Measurements from ENCODE around the gene ZSCAN1.

Gene ZSCAN1

GRCh38 chr19:58040751-58041525 lies 7.1 kb downstream of the ZSCAN1 start:
- no peak for DNase-seq

GRCh38 chr19:58042495-58043340 lies 8.9 kb downstream of the ZSCAN1 start:
- DNase-seq, result no peak

GRCh38 chr19:58044391-58044790 lies 10.6 kb downstream of the ZSCAN1 start:
- DNase-seq, result no peak

- DNase-seq, result no peak
Measured at GRCh38 chr19:58044886-58045285, 11.1 kb downstream of the ZSCAN1 start.

- DNase-seq, result no peak
Measured at GRCh38 chr19:58045411-58046050, 11.7 kb downstream of the ZSCAN1 start.

- no peak for DNase-seq
Measured at GRCh38 chr19:58046856-58047255, 13.0 kb downstream of the ZSCAN1 start.

GRCh38 chr19:58047672-58048071 lies 13.8 kb downstream of the ZSCAN1 start:
- no peak for DNase-seq

GRCh38 chr19:58052256-58052655 lies 18.4 kb downstream of the ZSCAN1 start:
- no peak for DNase-seq

GRCh38 chr19:58053480-58054156 lies 19.8 kb downstream of the ZSCAN1 start:
- DNase-seq, result no peak

- DNase-seq, result no peak
Measured at GRCh38 chr19:58054901-58055874, 21.4 kb downstream of the ZSCAN1 start.

- no peak for DNase-seq
Measured at GRCh38 chr19:58056261-58056660, 22.4 kb downstream of the ZSCAN1 start.

GRCh38 chr19:58056861-58057260 lies 23.0 kb downstream of the ZSCAN1 start:
- no peak for DNase-seq

GRCh38 chr19:58058467-58058866 lies 24.6 kb downstream of the ZSCAN1 start:
- DNase-seq, result no peak

- peak; percentile 87 for DNase-seq
Measured at GRCh38 chr19:58059003-58059670, 25.3 kb downstream of the ZSCAN1 start, which contains the start of gene ZNF135. Gene ZNF135 (plus strand): TSS chr19:58059282. CDS start chr19:58060003, 721 bp downstream.

GRCh38 chr19:58059671-58060078 lies 25.9 kb downstream of the ZSCAN1 start:
- DNase-seq, result no peak

- DNase-seq, result no peak
Measured at GRCh38 chr19:58060231-58060630, 26.4 kb downstream of the ZSCAN1 start.

- no peak for DNase-seq
Measured at GRCh38 chr19:58063712-58064111, 29.9 kb downstream of the ZSCAN1 start.

GRCh38 chr19:58067240-58067912 lies 33.6 kb downstream of the ZSCAN1 start:
- DNase-seq, result no peak

GRCh38 chr19:58079792-58080191 lies 46.0 kb downstream of the ZSCAN1 start:
- DNase-seq, result no peak

- DNase-seq, result no peak
Measured at GRCh38 chr19:58083021-58083420, 49.2 kb downstream of the ZSCAN1 start.

Data from fibroblast of skin of right quadriceps (primary cell).